ENCODE results near the gene NKX1-2. TPM values are rescaled to one million over a fixed set of nuclear protein-coding genes. Genes with fewer than 3 reads are reported as not detected.

NKX1-2 gene
- total RNA-seq, 2 experiments from 2014 or later = not detected

DNA sequence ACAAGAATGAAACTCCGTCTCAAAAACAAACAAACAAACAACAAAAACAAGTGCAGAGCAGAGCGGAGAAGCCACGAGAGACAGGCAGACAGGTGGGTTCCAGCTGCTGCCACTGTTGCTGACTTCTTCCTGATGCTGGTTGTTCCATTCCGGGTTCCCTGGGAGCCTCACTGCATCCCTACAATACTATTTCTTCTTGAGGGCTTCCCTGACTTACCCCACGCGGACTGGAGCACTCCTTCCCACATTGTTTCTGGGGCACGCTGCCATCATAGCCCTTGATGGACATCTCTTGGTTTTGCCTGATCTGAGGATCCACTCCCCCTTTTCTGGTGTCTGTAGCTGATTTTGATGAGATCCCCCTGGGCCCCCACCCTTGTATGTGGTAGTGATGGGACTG lies 5.6 kb upstream of the NKX1-2 start:
- Mint-ChIP-seq H3K36me3 (ENCODE audit: low read depth) (no peaks in the 10 kb centered on the region), H3K4me3 (no peak overlapping the region), H3K9me3 (no peaks in the 10 kb centered on the region), H3K27ac (no peak overlapping the region), H3K4me1 (ENCODE audit: low read depth) (peaks cover 4% of the 10 kb centered on the region), H3K27me3 (peaks cover 55% of the 10 kb centered on the region)
- TF ChIP-seq, protein P1, sequence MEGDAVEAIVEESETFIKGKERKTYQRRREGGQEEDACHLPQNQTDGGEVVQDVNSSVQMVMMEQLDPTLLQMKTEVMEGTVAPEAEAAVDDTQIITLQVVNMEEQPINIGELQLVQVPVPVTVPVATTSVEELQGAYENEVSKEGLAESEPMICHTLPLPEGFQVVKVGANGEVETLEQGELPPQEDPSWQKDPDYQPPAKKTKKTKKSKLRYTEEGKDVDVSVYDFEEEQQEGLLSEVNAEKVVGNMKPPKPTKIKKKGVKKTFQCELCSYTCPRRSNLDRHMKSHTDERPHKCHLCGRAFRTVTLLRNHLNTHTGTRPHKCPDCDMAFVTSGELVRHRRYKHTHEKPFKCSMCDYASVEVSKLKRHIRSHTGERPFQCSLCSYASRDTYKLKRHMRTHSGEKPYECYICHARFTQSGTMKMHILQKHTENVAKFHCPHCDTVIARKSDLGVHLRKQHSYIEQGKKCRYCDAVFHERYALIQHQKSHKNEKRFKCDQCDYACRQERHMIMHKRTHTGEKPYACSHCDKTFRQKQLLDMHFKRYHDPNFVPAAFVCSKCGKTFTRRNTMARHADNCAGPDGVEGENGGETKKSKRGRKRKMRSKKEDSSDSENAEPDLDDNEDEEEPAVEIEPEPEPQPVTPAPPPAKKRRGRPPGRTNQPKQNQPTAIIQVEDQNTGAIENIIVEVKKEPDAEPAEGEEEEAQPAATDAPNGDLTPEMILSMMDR (IDR thresholded peaks at IDR 0.05) = no peak
- no peak for ATAC-seq
- intact Hi-C loops (cut with micrococcal nuclease) = no loop called here
- ChIA-PET CTCF (no interaction called here), POLR2A (no interaction called here)
- no peak for DNase-seq

DNA sequence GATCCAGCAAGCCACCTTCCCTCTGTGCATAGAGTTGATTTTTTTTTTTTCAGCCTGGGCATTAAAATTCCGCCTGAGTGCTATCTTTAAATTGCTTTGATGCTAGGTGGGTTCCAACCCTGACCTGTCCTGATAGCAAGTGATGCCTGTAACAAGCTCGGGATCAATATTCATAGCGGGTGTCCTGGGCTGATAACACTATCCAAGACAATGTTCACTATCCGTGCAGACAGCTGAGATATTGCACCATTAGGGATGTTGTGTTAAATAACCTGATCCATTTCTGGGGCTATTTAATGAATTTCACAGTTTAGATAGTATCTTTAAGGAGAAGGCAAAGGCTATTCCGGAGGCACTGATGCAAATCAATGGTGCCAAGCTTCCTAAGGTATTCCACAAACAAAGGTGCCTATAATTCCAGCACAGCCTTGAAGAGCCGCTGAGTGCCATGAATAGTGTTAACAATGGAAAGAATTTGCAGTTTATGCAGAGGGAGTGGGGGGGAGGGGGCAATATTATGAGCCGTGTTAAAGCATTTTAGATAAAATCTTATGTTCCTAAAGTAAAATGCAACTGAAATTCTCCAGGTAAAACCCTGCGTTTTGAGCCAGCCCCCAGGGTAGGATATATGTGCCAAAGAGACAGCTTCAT lies 4.2 kb upstream of the NKX1-2 start:
- ChIA-PET POLR2A (no interaction called here), CTCF (interaction anchor here (1.0 to 1.6 kb wide), 2 partner anchors 33 to 65 kb away, joined by 3 to 4 read pairs; no protein-coding TSS in a partner anchor)

DNA sequence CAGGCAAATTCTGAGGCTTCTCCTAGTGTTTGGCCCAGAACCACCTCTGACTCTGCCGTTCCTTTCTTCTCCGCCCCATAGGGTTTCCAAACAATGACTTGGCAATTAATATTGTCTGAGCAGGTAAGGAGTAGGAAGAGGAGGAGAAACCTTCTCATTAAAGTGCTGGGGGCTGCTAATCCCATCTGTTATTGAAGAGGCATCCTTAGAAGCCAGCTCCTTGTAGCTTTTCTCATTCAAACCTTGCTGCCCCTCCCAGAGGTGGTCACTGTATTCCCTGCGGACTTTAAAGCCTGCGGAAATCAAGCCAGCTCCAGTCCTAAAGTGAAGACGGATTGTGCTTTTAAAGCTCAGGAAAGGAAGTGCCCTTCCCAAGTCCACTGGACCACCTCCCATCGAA lies 1.4 kb upstream of the NKX1-2 start:
- POLR2A ChIA-PET = interaction anchor here (1.3 kb wide), 1 partner anchor 10 kb away, joined by 5 read pairs; the partner anchor contains the start of gene LHPP

More for the DNA sequence above, 4.2 kb upstream of the NKX1-2 start:
- ATAC-seq (no peak), DNase-seq (no peak)
- H3K27me3 Mint-ChIP-seq = peaks cover 65% of the 10 kb centered on the region
- no peaks in the 10 kb centered on the region for H3K9me3 Mint-ChIP-seq
- no peak overlapping the region for H3K27ac Mint-ChIP-seq
- no peak overlapping the region for H3K4me3 Mint-ChIP-seq
- H3K36me3 Mint-ChIP-seq (ENCODE audit: low read depth) = no peaks in the 10 kb centered on the region
- H3K4me1 Mint-ChIP-seq (ENCODE audit: low read depth) = peaks cover 7% of the 10 kb centered on the region
- TF ChIP-seq, protein P1 (IDR thresholded peaks at IDR 0.05) = no peak
- intact Hi-C loops (cut with micrococcal nuclease) = no loop called here

GRCh38 chr10:124450783-124451057 lies 885 bp upstream of the NKX1-2 start:
- intact Hi-C loops (cut with micrococcal nuclease) = no loop called here
- Mint-ChIP-seq H3K36me3 (ENCODE audit: low read depth) (no peaks in the 10 kb centered on the region), H3K27me3 (peaks cover 78% of the 10 kb centered on the region), H3K4me1 (ENCODE audit: low read depth) (peaks cover 17% of the 10 kb centered on the region), H3K27ac (no peak overlapping the region), H3K4me3 (no peak overlapping the region), H3K9me3 (no peaks in the 10 kb centered on the region)
- ChIA-PET POLR2A (interaction anchor here (1.3 kb wide), 1 partner anchor 10 kb away, joined by 5 read pairs; the partner anchor contains the start of gene LHPP), CTCF (no interaction called here)
- TF ChIP-seq, protein P1 (IDR thresholded peaks at IDR 0.05) = no peak
- DNase-seq (no peak), ATAC-seq (no peak)

More for the DNA sequence above, 1.4 kb upstream of the NKX1-2 start:
- no peaks in the 10 kb centered on the region for H3K36me3 Mint-ChIP-seq (ENCODE audit: low read depth)
- no peak overlapping the region for H3K27ac Mint-ChIP-seq
- ATAC-seq (no peak), DNase-seq (no peak)
- H3K9me3 Mint-ChIP-seq = no peaks in the 10 kb centered on the region
- H3K4me3 Mint-ChIP-seq = no peak overlapping the region
- intact Hi-C loops (cut with micrococcal nuclease) = no loop called here
- CTCF ChIA-PET = no interaction called here
- TF ChIP-seq, protein P1 (IDR thresholded peaks at IDR 0.05) = no peak
- H3K4me1 Mint-ChIP-seq (ENCODE audit: low read depth) = peaks cover 17% of the 10 kb centered on the region
- H3K27me3 Mint-ChIP-seq = peaks cover 78% of the 10 kb centered on the region

GRCh38 chr10:124449170-124450011 lies 444 bp downstream of the NKX1-2 start:
- ATAC-seq (peak; percentile 35), DNase-seq (no peak)
- H3K9me3 Mint-ChIP-seq = no peaks in the 10 kb centered on the region
- no peak overlapping the region for H3K4me3 Mint-ChIP-seq
- H3K4me1 Mint-ChIP-seq (ENCODE audit: low read depth) = peaks cover 17% of the 10 kb centered on the region
- no peaks in the 10 kb centered on the region for H3K36me3 Mint-ChIP-seq (ENCODE audit: low read depth)
- H3K27ac Mint-ChIP-seq = no peak overlapping the region
- peaks cover 76% of the 10 kb centered on the region for H3K27me3 Mint-ChIP-seq
- intact Hi-C loops (cut with micrococcal nuclease) = no loop called here
- ChIA-PET POLR2A (interaction anchor here (0.7 to 2.5 kb wide), 2 partner anchors 12 to 15 kb away, joined by 3 to 14 read pairs; partner anchors contain the start of gene LHPP), CTCF (interaction anchor here (0.9 to 1.6 kb wide), 2 partner anchors 15 to 31 kb away, joined by 3 read pairs; partner anchors contain the start of gene OAT)
- TF ChIP-seq, protein P1 (IDR thresholded peaks at IDR 0.05) = no peak
